ENCODE results near the gene CCR4.

Gene CCR4

GRCh38 chr3:33000691-33001385 lies 49.4 kb downstream of the CCR4 start:
- FAIRE-seq (no peak), DNase-seq (ENCODE audit: insufficient read length, low spot score) (no peak)
- TF ChIP-seq CTCF (IDR thresholded peaks at IDR 0.05; ENCODE audit: insufficient read depth, missing control alignments), result no peak

- no peak for TF ChIP-seq CTCF (IDR thresholded peaks at IDR 0.05; ENCODE audit: insufficient read depth, missing control alignments)
- DNase-seq (ENCODE audit: insufficient read length, low spot score), result no peak
- no peak for FAIRE-seq
Measured at GRCh38 chr3:33001889-33002288, 50.4 kb downstream of the CCR4 start.

GRCh38 chr3:33003308-33003707 lies 51.9 kb downstream of the CCR4 start:
- no peak for FAIRE-seq
- DNase-seq (ENCODE audit: insufficient read length, low spot score), result no peak
- TF ChIP-seq CTCF (IDR thresholded peaks at IDR 0.05; ENCODE audit: insufficient read depth, missing control alignments), result no peak

GRCh38 chr3:33004205-33004604 lies 52.8 kb downstream of the CCR4 start:
- FAIRE-seq, result no peak
- no peak for DNase-seq (ENCODE audit: insufficient read length, low spot score)
- no peak for TF ChIP-seq CTCF (IDR thresholded peaks at IDR 0.05; ENCODE audit: insufficient read depth, missing control alignments)

- no peak for TF ChIP-seq CTCF (IDR thresholded peaks at IDR 0.05; ENCODE audit: insufficient read depth, missing control alignments)
- DNase-seq (ENCODE audit: insufficient read length, low spot score) (no peak), FAIRE-seq (no peak)
Measured at GRCh38 chr3:33004961-33005360, 53.5 kb downstream of the CCR4 start.

Measured in D721Med (cell line).